Lower lobe of right lung (tissue), 2 donors: ENCODE data around the gene CEP290. TPM values are rescaled to one million over a fixed set of nuclear protein-coding genes. Genes with fewer than 3 reads are reported as not detected.
A peak's percentile ranks its signal among the peaks of the same experiment; 100 is the strongest.
"Not testable (repeated sequence)": the region's sequence is repeated elsewhere in the genome, so short reads cannot be mapped to it uniquely, and the experiment has no call there.

Experiments used
- ATAC-seq, 2 donors: fragments of 200-7000 bp; cut with Tn5 transposase; one replicate each; pipeline ENCODE4 v1.9.1; 2020 to 2022; ENCODE audit warnings: mild to moderate bottlenecking in 2 of 2, moderate library complexity in 2 of 2
- DNase-seq: peaks from one replicate; pipeline ENCODE4 v3.0.0-alpha.2; 2020
- H3K27ac ChIP-seq: fragments of 200-600 bp; one replicate; pipeline ENCODE4 v1.8.0; 2022
- H3K27me3 ChIP-seq: fragments of 200-600 bp; one replicate; pipeline ENCODE4 v1.8.0; 2022; ENCODE audit warnings: low read depth
- H3K36me3 ChIP-seq: fragments of 200-600 bp; one replicate; pipeline ENCODE4 v1.8.0; 2022; ENCODE audit warnings: mild to moderate bottlenecking
- H3K4me1 ChIP-seq: fragments of 200-600 bp; one replicate; pipeline ENCODE4 v1.8.0; 2022
- H3K4me3 ChIP-seq: fragments of 200-600 bp; one replicate; pipeline ENCODE4 v1.8.0; 2022; ENCODE audit warnings: mild to moderate bottlenecking
- H3K9me3 ChIP-seq: fragments of 200-600 bp; one replicate; pipeline ENCODE4 v1.8.0; 2022
- intact Hi-C: fragments of 100-400 bp; cut with DNase I; formaldehyde crosslinking; loops from one replicate; pipeline ENCODE4 v1.11.0; 2022
- total RNA-seq: library from RNA; stranded (reverse); fragmentation: NEBNext Ultra II Directional; extraction: Animal tissue kit (Norgen Biotek cat#: 25700); gene quantifications from one replicate; pipeline ENCODE4 v1.2.1, GENCODE V29; 2021
- TF ChIP-seq, protein P1 (sequence below): fragments of 200-600 bp; IDR thresholded peaks from one replicate; pipeline ENCODE4 v1.8.0; 2022; ENCODE audit warnings: antibody characterized with exemption, mild to moderate bottlenecking
- donor health status: DM: no; HTN: yes; CAD: no; lungs with severe emphysema.

The CEP290 gene
- total RNA-seq, 1 donor from 2014 or later = 11.6 TPM

DNA sequence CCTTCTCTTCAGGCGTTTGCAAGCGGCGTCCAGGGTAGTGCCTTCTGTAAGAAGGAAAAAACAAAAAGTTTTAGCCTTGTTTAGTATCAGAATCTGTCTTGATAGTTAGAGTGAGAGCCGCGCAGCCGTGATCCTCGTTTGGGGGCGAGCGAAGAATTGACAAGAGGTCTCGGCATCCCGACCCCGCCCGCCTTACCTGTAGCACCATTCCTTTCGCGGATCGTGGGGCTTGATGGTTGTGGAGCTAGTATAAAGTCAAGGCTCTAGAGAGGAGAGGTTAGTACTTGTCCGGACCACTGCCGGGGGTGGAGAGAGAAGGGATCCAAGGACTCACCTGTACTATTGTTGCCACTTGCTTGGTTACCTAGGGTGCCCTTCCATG is 713 bp upstream of the CEP290 start:
- no peaks in the 10 kb centered on the region for H3K27me3 ChIP-seq
- peak overlapping the region; percentile 82 for H3K4me3 ChIP-seq
- H3K4me1 ChIP-seq = peaks cover 18% of the 10 kb centered on the region
- no peaks in the 10 kb centered on the region for H3K9me3 ChIP-seq
- H3K36me3 ChIP-seq = no peaks in the 10 kb centered on the region
- intact Hi-C loops = no loop called here
- H3K27ac ChIP-seq = peak overlapping the region; percentile 75
- TF ChIP-seq, protein P1, sequence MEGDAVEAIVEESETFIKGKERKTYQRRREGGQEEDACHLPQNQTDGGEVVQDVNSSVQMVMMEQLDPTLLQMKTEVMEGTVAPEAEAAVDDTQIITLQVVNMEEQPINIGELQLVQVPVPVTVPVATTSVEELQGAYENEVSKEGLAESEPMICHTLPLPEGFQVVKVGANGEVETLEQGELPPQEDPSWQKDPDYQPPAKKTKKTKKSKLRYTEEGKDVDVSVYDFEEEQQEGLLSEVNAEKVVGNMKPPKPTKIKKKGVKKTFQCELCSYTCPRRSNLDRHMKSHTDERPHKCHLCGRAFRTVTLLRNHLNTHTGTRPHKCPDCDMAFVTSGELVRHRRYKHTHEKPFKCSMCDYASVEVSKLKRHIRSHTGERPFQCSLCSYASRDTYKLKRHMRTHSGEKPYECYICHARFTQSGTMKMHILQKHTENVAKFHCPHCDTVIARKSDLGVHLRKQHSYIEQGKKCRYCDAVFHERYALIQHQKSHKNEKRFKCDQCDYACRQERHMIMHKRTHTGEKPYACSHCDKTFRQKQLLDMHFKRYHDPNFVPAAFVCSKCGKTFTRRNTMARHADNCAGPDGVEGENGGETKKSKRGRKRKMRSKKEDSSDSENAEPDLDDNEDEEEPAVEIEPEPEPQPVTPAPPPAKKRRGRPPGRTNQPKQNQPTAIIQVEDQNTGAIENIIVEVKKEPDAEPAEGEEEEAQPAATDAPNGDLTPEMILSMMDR = no peak
- ATAC-seq (peak; percentile 3 to 11), DNase-seq (peak; percentile 57)

DNA sequence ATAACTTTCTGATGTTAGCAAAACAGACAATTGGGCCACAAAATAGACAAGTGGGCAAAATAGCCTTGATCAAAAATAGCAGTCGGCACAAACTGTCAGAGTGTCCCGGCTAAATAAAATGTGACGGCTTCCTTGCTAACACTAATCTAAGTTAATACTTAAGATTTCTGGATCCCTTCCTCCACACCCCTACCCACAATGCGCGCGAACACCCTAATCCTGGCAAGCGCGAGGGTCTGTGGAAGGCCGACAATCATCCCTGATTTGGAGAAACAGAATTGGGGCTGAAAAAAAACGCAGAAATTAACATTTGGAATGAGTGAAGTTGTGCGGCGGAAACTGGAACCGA is 489 bp downstream of the CEP290 start:
- Histone ChIP-seq H3K27ac (peak overlapping the region; percentile 75), H3K36me3 (no peaks in the 10 kb centered on the region), H3K9me3 (no peaks in the 10 kb centered on the region), H3K4me1 (peaks cover 18% of the 10 kb centered on the region), H3K4me3 (peak overlapping the region; percentile 82), H3K27me3 (no peaks in the 10 kb centered on the region)
- TF ChIP-seq, protein P1 = no peak
- intact Hi-C loops = no loop called here
- ATAC-seq = peak in 1 of 2 donors; percentile 6
- DNase-seq = no peak

DNA sequence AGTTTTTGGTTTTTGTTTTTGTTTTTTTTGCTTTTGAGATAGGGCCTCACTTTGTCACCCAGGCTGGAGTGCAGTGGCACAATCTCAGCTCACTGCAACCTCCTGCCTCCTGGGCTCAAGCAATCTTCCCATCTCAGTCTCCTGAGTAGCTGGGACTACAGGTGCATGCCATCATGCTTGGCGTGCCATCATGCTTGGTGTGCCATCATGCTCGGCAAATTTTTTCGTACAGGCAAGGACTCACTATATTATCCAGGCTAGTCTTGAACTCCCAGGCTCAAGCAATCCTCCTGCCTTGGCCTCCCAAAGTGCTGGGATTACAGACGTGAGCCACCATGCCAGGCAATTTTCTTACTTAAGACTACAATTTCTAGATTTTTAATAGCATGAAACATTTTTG is 2.2 kb downstream of the CEP290 start:
- H3K4me3 ChIP-seq, H3K9me3 ChIP-seq, DNase-seq, H3K27ac ChIP-seq, ATAC-seq, H3K27me3 ChIP-seq, intact Hi-C loops, H3K36me3 ChIP-seq: not testable (repeated sequence)
- H3K4me1 ChIP-seq = peaks cover 18% of the 10 kb centered on the region

DNA sequence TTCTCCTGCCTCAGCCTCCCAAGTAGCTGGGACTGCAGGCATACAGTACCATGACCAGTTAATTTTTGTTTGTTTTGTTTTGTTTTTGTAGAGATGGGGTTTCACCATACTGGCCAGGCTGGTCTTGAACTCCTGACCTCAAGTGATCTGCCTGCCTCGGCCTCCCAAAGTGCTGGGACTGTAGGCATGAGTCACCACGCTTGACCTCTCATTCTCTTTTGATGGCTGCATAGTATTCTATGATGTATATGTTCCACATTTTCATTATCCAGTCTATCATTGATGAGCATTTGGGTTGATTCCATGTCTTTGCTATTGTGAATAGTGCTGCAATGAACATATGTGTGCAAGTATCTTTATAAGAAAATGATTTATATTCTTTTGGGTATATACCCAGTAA is 8.7 kb downstream of the CEP290 start:
- H3K27me3 ChIP-seq, ATAC-seq, H3K4me1 ChIP-seq, H3K4me3 ChIP-seq, H3K27ac ChIP-seq, H3K9me3 ChIP-seq, intact Hi-C loops, DNase-seq: not testable (repeated sequence)
- H3K36me3 ChIP-seq = peaks cover 23% of the 10 kb centered on the region

DNA sequence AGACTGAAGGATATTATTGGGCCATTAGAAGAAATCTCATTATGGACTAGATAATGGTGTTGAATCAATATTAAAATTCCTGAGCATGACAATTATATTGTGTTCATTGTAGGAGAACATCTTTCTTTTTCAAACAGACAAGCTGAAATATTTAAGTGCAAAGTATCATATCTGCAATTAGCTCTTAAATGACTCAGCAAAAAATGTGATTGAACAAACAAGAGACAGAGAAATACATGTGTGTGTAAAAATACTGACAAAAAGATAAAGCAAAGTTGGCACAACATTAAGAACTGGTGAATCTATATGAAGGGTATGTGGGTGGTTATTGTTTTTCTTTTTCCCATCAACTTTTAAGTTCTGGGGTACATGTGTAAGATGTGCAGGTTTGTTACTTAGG is 9.5 kb downstream of the CEP290 start:
- TF ChIP-seq, protein P1 = no peak
- intact Hi-C loops = no loop called here
- peaks cover 30% of the 10 kb centered on the region for H3K36me3 ChIP-seq
- H3K4me3 ChIP-seq = no peak overlapping the region
- no peaks in the 10 kb centered on the region for H3K4me1 ChIP-seq
- DNase-seq (no peak), ATAC-seq (no peak)
- no peaks in the 10 kb centered on the region for H3K9me3 ChIP-seq
- no peak overlapping the region for H3K27ac ChIP-seq
- H3K27me3 ChIP-seq = no peaks in the 10 kb centered on the region

DNA sequence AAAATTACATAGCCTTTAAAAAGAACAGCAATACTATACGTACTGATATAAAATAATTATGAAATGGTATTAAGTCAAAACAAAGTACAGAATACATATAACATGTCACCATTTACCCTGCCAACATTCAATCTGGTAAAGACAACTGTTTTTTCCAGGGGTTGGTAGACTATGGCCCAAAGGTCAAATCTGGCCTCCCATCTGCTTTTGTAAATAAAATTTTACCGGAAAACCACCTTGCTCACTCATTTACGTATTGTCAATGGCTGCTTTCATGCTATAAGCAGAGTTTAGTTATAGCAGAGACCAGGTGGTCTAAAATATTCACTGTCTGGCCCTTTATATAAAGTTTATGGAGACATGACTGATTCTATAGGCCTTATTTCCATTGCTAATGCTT is 14.0 kb downstream of the CEP290 start:
- Histone ChIP-seq H3K4me1 (no peaks in the 10 kb centered on the region), H3K36me3 (peaks cover 57% of the 10 kb centered on the region), H3K27me3 (no peaks in the 10 kb centered on the region), H3K9me3 (no peaks in the 10 kb centered on the region), H3K27ac (no peak overlapping the region), H3K4me3 (no peak overlapping the region)
- intact Hi-C loops = no loop called here
- ATAC-seq (no peak), DNase-seq (no peak)
- TF ChIP-seq, protein P1 = no peak

DNA sequence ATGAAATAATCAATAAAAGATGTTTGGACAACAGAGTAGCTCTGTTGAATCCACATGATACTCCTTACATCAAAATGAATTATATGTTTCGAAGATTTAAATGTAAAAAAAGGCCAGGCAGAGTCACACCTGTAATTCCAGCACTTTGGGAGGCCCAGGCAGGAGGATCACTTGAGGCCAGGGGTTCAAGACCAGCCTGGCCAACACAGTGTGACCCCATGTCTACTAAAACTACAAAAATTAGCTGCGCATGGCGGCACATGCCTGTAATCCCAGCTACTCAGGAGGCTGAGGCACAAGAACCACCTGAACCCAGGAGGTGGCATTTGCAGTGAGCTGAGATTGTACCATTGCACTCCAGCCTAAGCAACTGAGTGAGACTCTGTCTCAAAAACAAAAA is 14.8 kb downstream of the CEP290 start:
- Histone ChIP-seq H3K4me3 (no peak overlapping the region), H3K9me3 (no peaks in the 10 kb centered on the region), H3K27me3 (no peaks in the 10 kb centered on the region), H3K27ac (no peak overlapping the region), H3K36me3 (peaks cover 60% of the 10 kb centered on the region), H3K4me1 (no peaks in the 10 kb centered on the region)
- ATAC-seq = no peak
- TF ChIP-seq, protein P1 = no peak
- DNase-seq = no peak
- intact Hi-C loops = no loop called here
